Osteocyte (in vitro differentiated cells): Measurements from ENCODE around the gene SMAD5. TPM values are rescaled to one million over a fixed set of nuclear protein-coding genes. Genes with fewer than 3 reads are reported as not detected.

Experiments
- DNase-seq: peaks from one replicate; pipeline ENCODE4 v3.0.0; 2021; ENCODE audit warnings: mixed read lengths; ENCODE audit not compliant: unreplicated experiment; ENCODE audit errors: extremely low spot score
- H3K27ac Mint-ChIP-seq: one replicate; pipeline ENCODE4 v1.8.0; 2021; ENCODE audit warnings: mild to moderate bottlenecking, mixed read lengths; ENCODE audit not compliant: unreplicated experiment
- H3K27me3 Mint-ChIP-seq: one replicate; pipeline ENCODE4 v1.8.0; 2021; ENCODE audit warnings: mixed read lengths; ENCODE audit not compliant: unreplicated experiment
- H3K36me3 Mint-ChIP-seq: one replicate; pipeline ENCODE4 v1.8.0; 2021; ENCODE audit warnings: mixed read lengths; ENCODE audit not compliant: unreplicated experiment
- H3K4me1 Mint-ChIP-seq: one replicate; pipeline ENCODE4 v1.8.0; 2021; ENCODE audit warnings: mixed read lengths; ENCODE audit not compliant: unreplicated experiment
- H3K4me3 Mint-ChIP-seq: one replicate; pipeline ENCODE4 v1.8.0; 2021; ENCODE audit warnings: mild to moderate bottlenecking, moderate library complexity, mixed read lengths; ENCODE audit not compliant: unreplicated experiment
- H3K9me3 Mint-ChIP-seq: one replicate; pipeline ENCODE4 v1.8.0; 2021; ENCODE audit warnings: mixed read lengths; ENCODE audit not compliant: unreplicated experiment
- CTCF ChIP-seq: fragments of 200-600 bp; sonication (generic); IDR thresholded peaks from 2 replicates; pipeline ENCODE4 v1.5.0; 2021; ENCODE audit warnings: antibody characterized with exemption, mild to moderate bottlenecking, moderate library complexity
- total RNA-seq: library from RNA; stranded (reverse); gene quantifications from 2 replicates; pipeline ENCODE4 v1.2.1, GENCODE V29; 2021

SMAD5 gene
- total RNA-seq, 1 donor from 2014 or later, result 62.7 TPM

DNA sequence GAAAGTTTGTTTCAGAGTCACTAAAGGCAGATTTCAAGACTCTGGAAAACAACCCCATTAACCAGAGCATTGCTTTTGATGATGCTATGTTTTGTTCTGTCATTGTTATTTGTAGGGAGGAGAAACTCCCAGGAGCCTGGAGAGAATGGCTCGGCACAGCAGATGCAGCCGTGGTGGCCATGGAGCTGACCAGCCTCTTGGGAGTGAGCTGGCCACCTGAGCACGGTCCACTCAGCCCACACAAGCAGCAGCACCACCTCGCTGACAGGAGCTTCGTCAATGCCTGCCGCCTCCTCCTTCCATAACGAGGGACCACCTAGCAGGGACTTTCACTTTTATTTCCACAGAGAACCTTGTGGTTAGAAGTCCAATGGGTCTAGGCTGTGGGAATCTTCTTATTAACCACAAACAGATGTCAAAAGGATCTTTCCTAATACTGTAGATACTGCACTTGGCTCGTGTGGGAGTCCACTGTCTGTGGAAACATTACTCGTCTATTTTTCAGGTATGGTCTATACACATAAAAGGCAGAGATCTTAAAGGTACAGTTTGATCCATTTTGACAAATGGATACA, 81.4 kb downstream of the SMAD5 start:
- no peak for DNase-seq
- TF ChIP-seq CTCF, result no peak
- Mint-ChIP-seq H3K27me3 (peaks cover 26% of the 10 kb centered on the region), H3K4me1 (no peaks in the 10 kb centered on the region), H3K9me3 (no peaks in the 10 kb centered on the region), H3K4me3 (no peak overlapping the region), H3K27ac (no peak overlapping the region), H3K36me3 (peaks cover 2% of the 10 kb centered on the region)

- H3K27me3 Mint-ChIP-seq, result peaks cover 20% of the 10 kb centered on the region
- H3K4me3 Mint-ChIP-seq, result no peak overlapping the region
- H3K9me3 Mint-ChIP-seq, result peaks cover 4% of the 10 kb centered on the region
- no peak for DNase-seq
- H3K27ac Mint-ChIP-seq, result no peak overlapping the region
- TF ChIP-seq CTCF, result no peak
- H3K4me1 Mint-ChIP-seq, result no peaks in the 10 kb centered on the region
- H3K36me3 Mint-ChIP-seq, result no peaks in the 10 kb centered on the region
Observed at GRCh38 chr5:136215812-136216211, 83.2 kb downstream of the SMAD5 start.

GRCh38 chr5:136216230-136216629, 83.6 kb downstream of the SMAD5 start:
- H3K4me3 Mint-ChIP-seq, result no peak overlapping the region
- no peak overlapping the region for H3K27ac Mint-ChIP-seq
- H3K27me3 Mint-ChIP-seq, result peaks cover 21% of the 10 kb centered on the region
- no peak for DNase-seq
- H3K9me3 Mint-ChIP-seq, result peaks cover 6% of the 10 kb centered on the region
- no peaks in the 10 kb centered on the region for H3K36me3 Mint-ChIP-seq
- TF ChIP-seq CTCF, result no peak
- H3K4me1 Mint-ChIP-seq, result no peaks in the 10 kb centered on the region

DNA sequence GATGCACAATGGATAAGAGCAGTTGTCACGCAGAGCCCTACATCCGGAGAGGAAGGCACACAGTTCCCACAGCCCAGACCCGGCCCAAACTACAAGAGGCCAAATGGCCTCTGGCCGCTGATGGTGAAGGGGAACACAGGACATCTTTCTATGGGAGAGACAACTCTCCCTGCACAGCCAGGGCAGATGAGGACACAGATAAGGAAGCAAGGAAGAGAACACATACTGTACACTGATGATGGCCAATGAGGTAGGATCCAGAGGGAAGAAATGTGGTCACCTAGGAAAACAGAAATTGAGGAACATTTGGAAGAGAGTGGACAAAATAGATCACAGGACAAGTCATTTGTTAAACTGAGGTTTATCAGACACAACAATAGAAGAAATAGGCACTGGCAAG, 88.7 kb downstream of the SMAD5 start:
- no peak overlapping the region for H3K27ac Mint-ChIP-seq
- H3K36me3 Mint-ChIP-seq, result no peaks in the 10 kb centered on the region
- no peaks in the 10 kb centered on the region for H3K4me1 Mint-ChIP-seq
- H3K9me3 Mint-ChIP-seq, result peaks cover 10% of the 10 kb centered on the region
- DNase-seq, result no peak
- peaks cover 25% of the 10 kb centered on the region for H3K27me3 Mint-ChIP-seq
- no peak overlapping the region for H3K4me3 Mint-ChIP-seq
- TF ChIP-seq CTCF, result no peak

- Mint-ChIP-seq H3K4me1 (no peaks in the 10 kb centered on the region), H3K9me3 (peaks cover 10% of the 10 kb centered on the region), H3K27ac (no peak overlapping the region), H3K27me3 (peaks cover 34% of the 10 kb centered on the region), H3K4me3 (no peak overlapping the region), H3K36me3 (no peaks in the 10 kb centered on the region)
- no peak for DNase-seq
- TF ChIP-seq CTCF, result no peak
Observed at GRCh38 chr5:136222580-136223235, 90.1 kb downstream of the SMAD5 start.
